IMR-90 (cell line): ENCODE measurements around the gene ARHGEF12. TPM values are rescaled to one million over a fixed set of nuclear protein-coding genes. Genes with fewer than 3 reads are reported as not detected.

ENCODE experiments used
- ATAC-seq: fragments of 200-7000 bp; cut with Tn5 transposase; 2 replicates; pipeline ENCODE4 v1.9.1; 2020; ENCODE audit warnings: low read depth, mild to moderate bottlenecking, moderate library complexity
- BruUV-seq: library from RNA; stranded (reverse); fragments of 400-500 nt; replicated peaks from 2 replicates; lab custom pipeline; 2021; lab: Mats Ljungman, UMichigan
- CTCF ChIA-PET: fragments of 300-600 bp; formaldehyde crosslinking; extraction: SDS; loops from one replicate; lab custom pipeline; 2021; ENCODE audit warnings: antibody characterized with exemption; lab: Yijun Ruan, JAX
- POLR2A ChIA-PET: fragments of 300-600 bp; sonication (Branson Sonifier 250); formaldehyde crosslinking; loops from one replicate; lab custom pipeline; 2022; ENCODE audit warnings: antibody characterized with exemption; ENCODE audit not compliant: unreplicated experiment; lab: Charles Lee
- DNase-seq: peaks from one replicate; pipeline ENCODE4 v3.0.0; 2013
- H2AFZ ChIP-seq: replicated peaks from 2 replicates; pipeline ENCODE3; 2013; ENCODE audit warnings: low read length, mild to moderate bottlenecking; ENCODE audit not compliant: poor library complexity
- H2AK5ac ChIP-seq: 2 replicates; pipeline ENCODE4 v1.6.1; 2013; ENCODE audit warnings: low read depth, low read length, inconsistent platforms
- H2AK9ac ChIP-seq: replicated peaks from 2 replicates; pipeline ENCODE3; 2013; ENCODE audit warnings: mild to moderate bottlenecking, low read depth, low read length, moderate library complexity; ENCODE audit not compliant: poor library complexity
- H2BK120ac ChIP-seq: 2 replicates; pipeline ENCODE4 v1.6.1; 2013; ENCODE audit warnings: low read depth, low read length, inconsistent platforms
- H2BK15ac ChIP-seq: 3 replicates; pipeline ENCODE4 v1.6.1; 2013; ENCODE audit warnings: low read depth, low read length, inconsistent platforms
- H2BK20ac ChIP-seq: 2 replicates; pipeline ENCODE4 v1.6.1; 2013; ENCODE audit warnings: low read depth, mild to moderate bottlenecking, inconsistent platforms, low read length, moderate library complexity
- H2BK5ac ChIP-seq: 2 replicates; pipeline ENCODE4 v1.6.1; 2013; ENCODE audit warnings: mild to moderate bottlenecking, low read depth, low read length, inconsistent platforms; ENCODE audit not compliant: poor library complexity, severe bottlenecking
- H3K14ac ChIP-seq: replicated peaks from 2 replicates; pipeline ENCODE4 v1.6.1; 2013; ENCODE audit warnings: low read depth, low read length, inconsistent platforms
- H3K18ac ChIP-seq: 2 replicates; pipeline ENCODE4 v1.6.1; 2013; ENCODE audit warnings: low read depth, low read length, control low read depth
- H3K23ac ChIP-seq: 2 replicates; pipeline ENCODE4 v1.6.1; 2013; ENCODE audit warnings: low read depth, low read length, inconsistent platforms
- H3K27ac ChIP-seq: 2 replicates; pipeline ENCODE4 v1.5.1; 2013; ENCODE audit warnings: mild to moderate bottlenecking, control low read depth, low read length; ENCODE audit not compliant: insufficient read depth
- H3K27me3 ChIP-seq: 2 replicates; pipeline ENCODE4 v1.6.1; 2013; ENCODE audit warnings: low read length; ENCODE audit not compliant: control insufficient read depth, insufficient read depth
- H3K36me3 ChIP-seq: 2 replicates; pipeline ENCODE4 v1.6.1; 2013; ENCODE audit warnings: low read length, mixed read lengths; ENCODE audit not compliant: control insufficient read depth, insufficient read depth
- H3K4ac ChIP-seq: 2 replicates; pipeline ENCODE4 v1.6.1; 2013; ENCODE audit warnings: low read depth, low read length, inconsistent platforms
- H3K4me1 ChIP-seq: 2 replicates; pipeline ENCODE4 v1.6.1; 2013; ENCODE audit warnings: low read length, mixed read lengths; ENCODE audit not compliant: control insufficient read depth, insufficient read depth
- H3K4me2 ChIP-seq: 2 replicates; pipeline ENCODE4 v1.6.1; 2013; ENCODE audit warnings: low read depth, mild to moderate bottlenecking, control low read depth, low read length, moderate library complexity
- H3K4me3 ChIP-seq: 2 replicates; pipeline ENCODE4 v1.5.1; 2013; ENCODE audit warnings: low read depth, mild to moderate bottlenecking, control low read depth, low read length, moderate library complexity; ENCODE audit not compliant: insufficient read depth
- H3K56ac ChIP-seq: 2 replicates; pipeline ENCODE4 v1.6.1; 2013; ENCODE audit warnings: low read length, inconsistent platforms; ENCODE audit not compliant: insufficient read depth; ENCODE audit errors: extremely low read depth
- H3K79me1 ChIP-seq, 2 experiments: 2 replicates each; pipeline ENCODE4 v1.6.1; 2013; ENCODE audit warnings: low read length in 2 of 2, inconsistent platforms in 1 of 2, low read depth in 1 of 2
- H3K9ac ChIP-seq: 2 replicates; pipeline ENCODE4 v1.6.1; 2013; ENCODE audit warnings: low read depth, low read length, control low read depth
- H3K9me1 ChIP-seq: 2 replicates; pipeline ENCODE4 v1.6.1; 2013; ENCODE audit warnings: low read length, inconsistent platforms; ENCODE audit not compliant: insufficient read depth
- H3K9me3 ChIP-seq: 2 replicates; pipeline ENCODE4 v1.6.1; 2013; ENCODE audit warnings: low read length; ENCODE audit not compliant: control insufficient read depth, insufficient read depth
- H4K20me1 ChIP-seq: 2 replicates; pipeline ENCODE4 v1.6.1; 2013; ENCODE audit warnings: low read length, inconsistent platforms; ENCODE audit not compliant: insufficient read depth
- H4K5ac ChIP-seq: 2 replicates; pipeline ENCODE4 v1.6.1; 2013; ENCODE audit warnings: mild to moderate bottlenecking, low read depth, low read length, control low read depth
- H4K8ac ChIP-seq, 2 experiments: 2 replicates each; pipeline ENCODE4 v1.6.1; 2013; ENCODE audit warnings: low read depth in 2 of 2, low read length in 2 of 2, control low read depth in 1 of 2, inconsistent platforms in 1 of 2
- H4K91ac ChIP-seq: 2 replicates; pipeline ENCODE4 v1.6.1; 2013; ENCODE audit warnings: low read depth, low read length, inconsistent platforms; ENCODE audit not compliant: insufficient read depth
- BHLHE40 ChIP-seq: fragments of 150-350 bp; IDR thresholded peaks from 2 replicates; pipeline ENCODE4 v1.6.1; 2016; ENCODE audit warnings: mild to moderate bottlenecking, low read depth, low read length
- CEBPB ChIP-seq: IDR thresholded peaks from 2 replicates; pipeline ENCODE4 v1.6.1; 2012; ENCODE audit warnings: low read depth, low read length, improper control_type of control experiment
- CHD1 ChIP-seq: IDR thresholded peaks from 2 replicates; pipeline ENCODE4 v1.6.1; 2012; ENCODE audit warnings: low read depth, low read length, improper control_type of control experiment
- FOS ChIP-seq: fragments of 150-350 bp; IDR thresholded peaks from 2 replicates; pipeline ENCODE4 v1.6.1; 2016; ENCODE audit warnings: low read depth, low read length
- MAFK ChIP-seq: IDR thresholded peaks from 2 replicates; pipeline ENCODE4 v1.6.1; 2012; ENCODE audit warnings: low read depth, low read length, improper control_type of control experiment
- MAZ ChIP-seq: IDR thresholded peaks from 2 replicates; pipeline ENCODE4 v1.6.1; 2012; ENCODE audit warnings: low read depth, mild to moderate bottlenecking, low read length, improper control_type of control experiment, moderate library complexity, borderline replicate concordance
- MXI1 ChIP-seq: IDR thresholded peaks from 2 replicates; pipeline ENCODE4 v1.6.1; 2012; ENCODE audit warnings: low read depth, mild to moderate bottlenecking, low read length, moderate library complexity, borderline replicate concordance
- NFE2L2 ChIP-seq: fragments of 150-350 bp; IDR thresholded peaks from 2 replicates; pipeline ENCODE4 v1.6.1; 2016; ENCODE audit warnings: low read depth, mild to moderate bottlenecking, low read length
- POLR2A ChIP-seq: IDR thresholded peaks from 2 replicates; pipeline ENCODE4 v1.6.1; 2012; ENCODE audit warnings: mild to moderate bottlenecking, low read depth, low read length
- RAD21 ChIP-seq: IDR thresholded peaks from 2 replicates; pipeline ENCODE4 v1.6.1; 2012; ENCODE audit warnings: low read length, improper control_type of control experiment
- RCOR1 ChIP-seq: IDR thresholded peaks from 2 replicates; pipeline ENCODE4 v1.6.1; 2012; ENCODE audit warnings: mild to moderate bottlenecking, low read length, improper control_type of control experiment; ENCODE audit not compliant: insufficient replicate concordance
- RFX5 ChIP-seq: IDR thresholded peaks from 2 replicates; pipeline ENCODE4 v1.8.0; 2012; ENCODE audit warnings: low read depth, mild to moderate bottlenecking, low read length, moderate library complexity
- SMC3 ChIP-seq: fragments of 150-350 bp; IDR thresholded peaks from 2 replicates; pipeline ENCODE4 v1.6.1; 2016; ENCODE audit warnings: low read depth, mild to moderate bottlenecking, antibody characterized with exemption, low read length, moderate library complexity
- WGBS, 2 experiments: methylation state at CpG; one replicate each; pipeline versions ENCODE4 v1.1.5 to v1.1.7; 2013; ENCODE audit warnings: missing lambda C conversion rate in 2 of 2; ENCODE audit not compliant: insufficient read length in 1 of 2; ENCODE audit errors: extremely low coverage in 2 of 2; 5-methylcytosine and 5-hydroxymethylcytosine counted together
- dilution Hi-C: fragments of 300-500 bp; cut with HindIII; formaldehyde crosslinking; loops from one replicate; pipeline ENCODE4 v1.14.3; 2018; ENCODE audit warnings: low sequenced_read_pairs; ENCODE audit not compliant: unreplicated experiment
- in situ Hi-C: fragments of 300-500 bp; cut with MboI; formaldehyde crosslinking; loops from 3 replicates; pipeline ENCODE4 v1.14.3; 2019; ENCODE audit warnings: low sequenced_read_pairs, inconsistent platforms, mixed read lengths
- intact Hi-C: fragments of 100-400 bp; cut with micrococcal nuclease; formaldehyde crosslinking; loops from 2 replicates; pipeline ENCODE4 v1.10.0; 2022
- polyA plus RNA-seq, 3 experiments: library from polyadenylated mRNA; depleted of rRNA; stranded (reverse); fragments of >200 nt; gene quantifications; 2 replicates each; pipeline ENCODE4 v1.2.3, GENCODE V29; 2012; ENCODE audit warnings: low replicate concordance in 1 of 3
- total RNA-seq: library from RNA; depleted of rRNA; stranded (reverse); fragments of >200 nt; gene quantifications from 2 replicates; pipeline ENCODE4 v1.2.3, GENCODE V29; 2012
- TF ChIP-seq, protein P1 (sequence below): fragments of 150-350 bp; IDR thresholded peaks from 2 replicates; pipeline ENCODE4 v1.6.1; 2016; ENCODE audit warnings: low read depth, mild to moderate bottlenecking, low read length, moderate library complexity, borderline replicate concordance
- TF ChIP-seq, protein P2 (sequence below): conservative IDR thresholded peaks from 2 replicates; pipeline ENCODE4 v1.5.1; 2012; ENCODE audit warnings: mild to moderate bottlenecking, low read depth, low read length, improper control_type of control experiment
- TF ChIP-seq, protein P3 (sequence below): fragments of 150-350 bp; IDR thresholded peaks from 2 replicates; pipeline ENCODE4 v1.6.1; 2017; ENCODE audit warnings: mild to moderate bottlenecking, antibody characterized with exemption, low read length, low read depth

The ARHGEF12 gene
- total and polyA plus RNA-seq, 2 of the 4 experiments (the other 2 are of a cell fraction), result 25.5 to 115 TPM

DNA sequence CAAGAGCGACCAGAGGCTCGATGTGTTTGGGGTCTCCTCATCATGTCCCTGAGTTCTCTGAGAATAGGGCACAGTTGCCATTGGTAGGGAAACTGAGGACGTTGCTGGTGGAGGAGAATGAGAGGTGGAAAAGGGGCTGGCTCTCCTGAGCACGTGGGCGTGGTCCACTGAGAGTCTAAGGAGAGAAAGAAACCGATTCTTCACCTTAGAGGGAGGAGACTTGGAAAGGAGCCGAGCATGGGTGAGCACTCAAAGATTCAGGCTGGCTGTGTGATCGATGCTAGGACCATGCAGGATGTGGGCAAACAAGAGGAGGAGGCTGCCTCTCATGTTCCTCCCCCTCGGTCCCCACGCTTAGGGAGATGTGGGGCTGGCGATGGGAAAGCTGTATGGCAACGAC, 30.9 kb upstream of the ARHGEF12 start:
- CTCF ChIA-PET, result no interaction called here
- DNase-seq, result no peak
- peak overlapping the region; percentile 65 for H2AK5ac ChIP-seq

More for the DNA sequence above, 30.9 kb upstream of the ARHGEF12 start:
- Histone ChIP-seq H4K20me1 (no peaks in the 10 kb centered on the region), H3K18ac (no peak overlapping the region), H3K9me3 (no peaks in the 10 kb centered on the region), H3K4me3 (no peak overlapping the region), H2AFZ (peak overlapping the region; percentile 51), H3K56ac (no peak overlapping the region; the same call in 1 of the 2 replicates), H2BK20ac (peak overlapping the region; percentile 62; the same call in 1 of the 2 replicates), H4K5ac (no peak overlapping the region), H2AK9ac (peak overlapping the region; percentile 34), H3K27ac (no peak overlapping the region), H2BK120ac (peak overlapping the region; percentile 72), H3K9ac (no peak overlapping the region), H4K91ac (peak overlapping the region; percentile 10; the same call in 1 of the 2 replicates), H3K4me2 (no peak overlapping the region), H3K27me3 (peaks cover 8% of the 10 kb centered on the region), H3K4me1 (peaks cover 6% of the 10 kb centered on the region; the same call in 1 of the 2 replicates), H3K14ac (0 out of 2 replicates have a peak overlapping the region, but pooled peaks have one; percentile 15), H3K23ac (no peak overlapping the region; the same call in 1 of the 2 replicates), H2BK15ac (peak overlapping the region; percentile 14; the same call in 1 of the 3 replicates), H2BK5ac (no peak overlapping the region), H3K4ac (peak overlapping the region; percentile 77; the same call in 1 of the 2 replicates), H3K9me1 (peaks cover 22% of the 10 kb centered on the region; the same call in 1 of the 2 replicates), H3K36me3 (no peaks in the 10 kb centered on the region), H4K8ac (peak overlapping the region in 1 of 2 experiments; percentile 60; a peak in 2 of 4 replicates), H3K79me1 (no peaks in the 10 kb centered on the region)
- intact Hi-C loops (no loop called here), in situ Hi-C loops (loop anchor here (25.0 kb wide), 1 partner anchor 382 kb away; no protein-coding TSS in a partner anchor), dilution Hi-C loops (no loop called here)
- TF ChIP-seq, protein P1, sequence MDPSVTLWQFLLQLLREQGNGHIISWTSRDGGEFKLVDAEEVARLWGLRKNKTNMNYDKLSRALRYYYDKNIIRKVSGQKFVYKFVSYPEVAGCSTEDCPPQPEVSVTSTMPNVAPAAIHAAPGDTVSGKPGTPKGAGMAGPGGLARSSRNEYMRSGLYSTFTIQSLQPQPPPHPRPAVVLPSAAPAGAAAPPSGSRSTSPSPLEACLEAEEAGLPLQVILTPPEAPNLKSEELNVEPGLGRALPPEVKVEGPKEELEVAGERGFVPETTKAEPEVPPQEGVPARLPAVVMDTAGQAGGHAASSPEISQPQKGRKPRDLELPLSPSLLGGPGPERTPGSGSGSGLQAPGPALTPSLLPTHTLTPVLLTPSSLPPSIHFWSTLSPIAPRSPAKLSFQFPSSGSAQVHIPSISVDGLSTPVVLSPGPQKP, result no peak
- TF ChIP-seq MXI1 (no peak), NFE2L2 (no peak), RCOR1 (no peak), FOS (no peak), SMC3 (no peak), CHD1 (no peak), RFX5 (no peak), CEBPB (no peak), BHLHE40 (no peak), POLR2A (no peak), RAD21 (no peak), MAZ (no peak), MAFK (no peak)
- TF ChIP-seq, protein P2, sequence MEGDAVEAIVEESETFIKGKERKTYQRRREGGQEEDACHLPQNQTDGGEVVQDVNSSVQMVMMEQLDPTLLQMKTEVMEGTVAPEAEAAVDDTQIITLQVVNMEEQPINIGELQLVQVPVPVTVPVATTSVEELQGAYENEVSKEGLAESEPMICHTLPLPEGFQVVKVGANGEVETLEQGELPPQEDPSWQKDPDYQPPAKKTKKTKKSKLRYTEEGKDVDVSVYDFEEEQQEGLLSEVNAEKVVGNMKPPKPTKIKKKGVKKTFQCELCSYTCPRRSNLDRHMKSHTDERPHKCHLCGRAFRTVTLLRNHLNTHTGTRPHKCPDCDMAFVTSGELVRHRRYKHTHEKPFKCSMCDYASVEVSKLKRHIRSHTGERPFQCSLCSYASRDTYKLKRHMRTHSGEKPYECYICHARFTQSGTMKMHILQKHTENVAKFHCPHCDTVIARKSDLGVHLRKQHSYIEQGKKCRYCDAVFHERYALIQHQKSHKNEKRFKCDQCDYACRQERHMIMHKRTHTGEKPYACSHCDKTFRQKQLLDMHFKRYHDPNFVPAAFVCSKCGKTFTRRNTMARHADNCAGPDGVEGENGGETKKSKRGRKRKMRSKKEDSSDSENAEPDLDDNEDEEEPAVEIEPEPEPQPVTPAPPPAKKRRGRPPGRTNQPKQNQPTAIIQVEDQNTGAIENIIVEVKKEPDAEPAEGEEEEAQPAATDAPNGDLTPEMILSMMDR, result no peak
- TF ChIP-seq, protein P3, sequence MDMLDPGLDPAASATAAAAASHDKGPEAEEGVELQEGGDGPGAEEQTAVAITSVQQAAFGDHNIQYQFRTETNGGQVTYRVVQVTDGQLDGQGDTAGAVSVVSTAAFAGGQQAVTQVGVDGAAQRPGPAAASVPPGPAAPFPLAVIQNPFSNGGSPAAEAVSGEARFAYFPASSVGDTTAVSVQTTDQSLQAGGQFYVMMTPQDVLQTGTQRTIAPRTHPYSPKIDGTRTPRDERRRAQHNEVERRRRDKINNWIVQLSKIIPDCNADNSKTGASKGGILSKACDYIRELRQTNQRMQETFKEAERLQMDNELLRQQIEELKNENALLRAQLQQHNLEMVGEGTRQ, result no peak
- POLR2A ChIA-PET, result no interaction called here
- ATAC-seq, result no peak
- BruUV-seq, result no TSS peak
- 87% methylated on average over 4 of the region's 12 CpGs; no CpG with 5 or more reads in 1 of the 2 experiments for WGBS, 2 experiments
